Embryonic facial prominence (tissue), 1 donor: ENCODE results near the gene BRME1.

Experiments
- DNase-seq: peaks from one replicate; pipeline ENCODE4 v3.0.0-alpha.2; 2016; ENCODE audit errors: extremely low spot score

Gene BRME1

GRCh38 chr19:13905634-13906520 is at the start of gene BRME1, which contains the start of gene CC2D1A:
BRME1 (minus strand) TSS chr19:13906117; CDS start chr19:13904892, 1,225 bp downstream.
CC2D1A (plus strand) TSS chr19:13906201; CDS start chr19:13906442, 241 bp downstream.
- peak; percentile 60 for DNase-seq

- DNase-seq: no peak
Observed at GRCh38 chr19:13954185-13954584, 48.3 kb upstream of the BRME1 start.

- DNase-seq: peak; percentile 39
Observed at GRCh38 chr19:13952931-13953531, 47.1 kb upstream of the BRME1 start.

- peak; percentile 99 for DNase-seq
Observed at GRCh38 chr19:13952154-13952930, 46.4 kb upstream of the BRME1 start, which contains the start of gene DCAF15. DCAF15 (plus strand) TSS chr19:13952509; CDS start chr19:13952513, 4 bp downstream.

GRCh38 chr19:13951799-13952153 is 45.9 kb upstream of the BRME1 start:
- DNase-seq: no peak

GRCh38 chr19:13951043-13951442 is 45.1 kb upstream of the BRME1 start:
- DNase-seq: no peak

- DNase-seq: no peak
Observed at GRCh38 chr19:13946414-13946813, 40.5 kb upstream of the BRME1 start.

- DNase-seq: no peak
Observed at GRCh38 chr19:13942023-13942684, 36.2 kb upstream of the BRME1 start.

GRCh38 chr19:13938301-13939064 is 32.6 kb upstream of the BRME1 start, which contains the start of gene PODNL1:
PODNL1 (minus strand) TSS chr19:13938417; CDS start chr19:13938181, 236 bp downstream.
- DNase-seq: peak; percentile 62

- DNase-seq: no peak
Observed at GRCh38 chr19:13937479-13938300, 31.8 kb upstream of the BRME1 start.

- DNase-seq: no peak
Observed at GRCh38 chr19:13935765-13936510, 30.0 kb upstream of the BRME1 start.

GRCh38 chr19:13934785-13935109 is 28.8 kb upstream of the BRME1 start:
- DNase-seq: no peak

- DNase-seq: no peak
Observed at GRCh38 chr19:13932911-13933393, 27.0 kb upstream of the BRME1 start.

- DNase-seq: no peak
Observed at GRCh38 chr19:13932149-13932637, 26.3 kb upstream of the BRME1 start.

- no peak for DNase-seq
Observed at GRCh38 chr19:13931391-13932148, 25.7 kb upstream of the BRME1 start.

- DNase-seq: no peak
Observed at GRCh38 chr19:13930402-13930801, 24.5 kb upstream of the BRME1 start.

GRCh38 chr19:13929956-13930355 is 24.0 kb upstream of the BRME1 start:
- no peak for DNase-seq

- no peak for DNase-seq
Observed at GRCh38 chr19:13929340-13929739, 23.4 kb upstream of the BRME1 start.
